ENCODE measurements around the gene FBXO5. TPM values are rescaled to one million over a fixed set of nuclear protein-coding genes. Genes with fewer than 3 reads are reported as not detected.
A peak's percentile ranks its signal among the peaks of the same experiment; 100 is the strongest.
"Not testable (repeated sequence)": the region's sequence is repeated elsewhere in the genome, so short reads cannot be mapped to it uniquely, and the experiment has no call there.

Gene FBXO5
- total RNA-seq, 1 donor from 2014 or later, result 2.1 TPM

DNA sequence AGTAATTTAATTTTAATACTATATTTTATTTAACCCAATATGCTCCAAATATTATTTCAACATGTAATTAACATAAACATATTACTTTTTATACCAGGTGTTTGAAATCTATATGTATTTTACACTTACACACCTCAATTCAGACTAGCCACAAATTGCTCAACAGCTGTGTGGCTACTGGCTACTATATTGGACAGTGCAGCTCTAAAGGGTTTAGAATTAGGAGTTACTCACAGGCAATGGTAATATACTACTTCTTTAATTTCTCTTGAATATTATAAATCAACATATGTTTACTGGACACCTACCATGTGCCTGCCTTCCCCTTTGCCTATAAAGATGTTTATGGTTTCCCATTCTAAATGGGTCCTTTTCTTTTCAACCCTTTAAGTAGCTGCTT lies 17.4 kb upstream of the FBXO5 start:
- no peak for DNase-seq (ENCODE audit: low spot score)
- intact Hi-C loops (cut with DNase I), result no loop called here

DNA sequence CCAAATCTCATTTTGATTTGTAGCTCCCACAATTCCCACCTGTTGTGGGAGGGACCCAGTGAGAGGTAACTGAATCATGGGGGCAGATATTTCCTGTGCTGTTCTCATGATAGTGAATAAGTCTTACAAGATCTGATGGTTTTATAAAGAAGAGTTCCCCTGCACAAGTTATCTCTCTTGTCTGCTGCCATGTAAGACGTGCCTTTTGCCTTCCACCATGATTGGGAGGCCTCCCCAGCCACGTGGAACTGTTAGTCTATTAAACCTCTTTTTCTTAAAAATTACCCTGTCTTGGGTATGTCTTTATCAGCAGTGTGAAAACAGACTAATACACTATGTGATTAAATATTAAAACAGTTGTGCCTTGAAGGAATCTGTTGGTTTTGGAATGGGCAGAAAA lies 16.7 kb upstream of the FBXO5 start:
- DNase-seq (ENCODE audit: low spot score); intact Hi-C loops (cut with DNase I): not testable (repeated sequence)

DNA sequence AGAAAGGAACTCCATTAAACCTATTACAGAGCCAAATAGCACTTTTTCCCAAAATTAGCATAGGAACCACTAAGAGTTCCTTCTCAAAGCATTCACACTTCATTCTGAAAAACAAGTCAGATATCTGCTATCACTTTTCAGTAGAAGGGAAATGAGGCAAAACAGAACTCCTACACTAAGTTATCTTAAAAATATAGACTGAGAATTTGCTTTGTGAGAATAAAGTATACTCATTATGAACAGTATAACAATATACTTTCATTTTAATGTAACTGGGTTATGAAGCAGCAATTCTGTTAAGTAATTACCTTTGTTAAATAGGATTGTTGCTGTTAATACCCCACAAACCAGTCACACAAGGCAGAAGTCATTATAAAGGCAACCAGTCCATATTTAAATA lies 11.0 kb upstream of the FBXO5 start:
- DNase-seq (ENCODE audit: low spot score), result no peak
- intact Hi-C loops (cut with DNase I), result no loop called here

DNA sequence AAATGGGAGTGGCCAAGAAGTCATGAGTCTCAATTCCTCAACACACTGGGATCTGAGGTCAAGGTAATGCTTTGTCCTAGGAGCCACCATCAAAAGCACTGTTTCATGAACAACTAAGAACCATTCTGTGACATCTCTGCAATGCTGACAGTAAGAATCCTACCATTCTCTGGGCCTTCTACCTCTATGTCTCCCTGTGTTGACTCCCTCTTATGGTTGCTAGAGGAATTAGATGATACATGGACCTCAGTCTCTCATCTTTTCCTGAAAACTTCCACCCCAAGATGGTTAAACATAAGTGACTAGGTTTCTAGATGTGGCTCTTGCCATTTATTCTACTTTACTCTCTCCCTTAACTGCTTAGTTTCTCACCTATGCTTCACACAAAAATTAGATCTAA lies 10.6 kb upstream of the FBXO5 start:
- DNase-seq (ENCODE audit: low spot score), result no peak
- intact Hi-C loops (cut with DNase I), result no loop called here

DNA sequence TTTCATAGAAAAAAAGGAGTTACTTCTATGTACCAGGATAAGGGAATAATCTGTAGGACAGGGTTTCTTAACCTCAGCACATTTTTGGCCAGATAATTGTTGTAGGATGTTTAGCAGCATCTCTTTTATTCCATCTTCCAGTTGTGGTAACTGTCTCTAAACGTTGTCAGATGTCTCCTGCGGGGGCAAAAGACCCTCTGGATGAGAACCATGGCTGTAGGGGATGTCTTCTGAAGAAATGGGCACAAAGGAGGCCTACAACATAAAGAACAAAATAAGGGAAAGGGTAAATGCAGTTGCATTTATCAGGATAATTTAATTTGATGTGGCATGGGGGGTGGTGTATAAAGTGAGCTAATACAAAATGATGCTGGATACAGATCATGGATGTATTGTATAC lies 4.1 kb upstream of the FBXO5 start:
- intact Hi-C loops (cut with DNase I), result no loop called here

DNA sequence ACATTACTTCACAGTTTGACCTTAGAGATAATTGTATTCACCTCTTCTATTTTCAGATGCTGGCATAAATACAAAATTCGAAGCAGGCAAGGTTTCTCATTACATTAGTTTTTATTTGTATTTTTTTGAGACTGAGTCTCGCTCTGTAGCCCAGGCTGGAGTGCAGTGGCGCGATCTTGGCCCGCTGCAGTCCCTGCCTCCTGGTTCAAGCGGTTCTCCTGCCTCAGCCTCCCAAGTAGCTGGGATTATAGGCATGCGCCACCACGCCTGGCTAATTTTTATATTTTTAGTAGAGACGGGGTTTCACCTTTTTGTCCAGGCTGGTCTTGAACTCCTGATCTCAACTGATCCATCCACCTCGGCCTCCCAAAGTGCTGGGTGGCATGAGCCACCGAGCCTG lies 2.5 kb upstream of the FBXO5 start:
- intact Hi-C loops (cut with DNase I); DNase-seq (ENCODE audit: low spot score): not testable (repeated sequence)

More for the DNA sequence above, 4.1 kb upstream of the FBXO5 start:
- no peak for DNase-seq (ENCODE audit: low spot score)

DNA sequence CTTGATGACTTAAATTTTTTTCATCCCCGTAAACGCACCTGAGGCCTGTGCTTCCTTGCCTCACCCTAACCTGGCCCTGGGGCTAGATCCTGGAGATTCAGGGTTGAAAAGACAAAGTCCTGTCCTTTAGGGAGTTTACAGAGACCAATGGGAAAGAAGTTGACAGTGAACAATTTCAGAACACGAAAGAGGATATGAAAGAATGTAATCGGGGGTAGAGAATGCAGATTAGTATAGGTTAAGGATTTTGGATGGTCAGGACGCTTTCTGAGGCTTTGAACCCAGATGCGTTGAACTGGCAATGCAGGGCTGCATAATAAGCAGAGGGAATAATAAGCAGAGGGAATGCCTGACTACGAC lies 1.7 kb upstream of the FBXO5 start:
- intact Hi-C loops (cut with DNase I), result no loop called here
- no peak for DNase-seq (ENCODE audit: low spot score)

DNA sequence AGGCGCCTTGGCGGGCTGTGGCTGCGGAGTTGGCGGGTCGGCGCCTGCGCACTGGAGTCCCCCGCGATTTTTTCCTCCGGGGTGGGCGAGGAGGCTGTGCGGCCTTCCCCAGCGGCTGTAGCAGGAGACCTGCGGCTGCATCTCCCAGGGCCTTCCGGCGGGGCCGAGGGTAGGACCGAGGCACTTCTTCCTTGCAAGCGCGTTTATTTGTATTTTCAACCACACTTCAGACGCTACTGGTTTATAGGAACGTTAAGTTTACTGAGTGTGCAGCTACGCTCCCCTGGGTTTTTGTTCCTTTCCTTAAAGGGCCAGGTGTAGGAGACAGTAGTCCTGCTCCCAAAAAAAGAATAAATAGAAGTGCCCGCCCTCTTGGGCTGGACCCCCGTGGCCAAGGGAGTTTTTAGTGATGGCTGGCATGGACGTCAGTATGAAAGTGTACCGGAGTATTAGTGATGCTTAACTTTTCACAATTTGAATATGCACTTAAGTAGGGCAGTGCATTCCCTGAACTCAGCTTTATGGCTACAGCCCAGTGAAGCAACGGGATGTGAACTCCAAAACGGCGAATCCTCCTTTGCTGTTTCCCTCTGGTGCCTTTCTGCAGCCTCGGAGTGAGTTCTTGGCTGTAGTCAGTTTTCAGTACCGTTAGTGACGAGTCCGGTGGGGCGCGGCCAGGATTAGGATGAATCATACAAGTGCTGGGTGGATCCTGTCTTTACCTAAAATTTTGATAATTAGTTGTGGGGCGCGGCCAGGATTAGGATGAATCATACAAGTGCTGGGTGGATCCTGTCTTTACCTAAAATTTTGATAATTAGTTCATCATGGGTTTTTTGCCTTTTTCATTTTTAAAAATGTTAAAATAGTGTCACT lies 1.0 kb upstream of the FBXO5 start:
- DNase-seq (ENCODE audit: low spot score), result peak; percentile 88
- intact Hi-C loops (cut with DNase I), result loop anchor here (2.0 kb wide), 1 partner anchor 19 kb away; the partner anchor contains the start of gene MTRF1L

DNA sequence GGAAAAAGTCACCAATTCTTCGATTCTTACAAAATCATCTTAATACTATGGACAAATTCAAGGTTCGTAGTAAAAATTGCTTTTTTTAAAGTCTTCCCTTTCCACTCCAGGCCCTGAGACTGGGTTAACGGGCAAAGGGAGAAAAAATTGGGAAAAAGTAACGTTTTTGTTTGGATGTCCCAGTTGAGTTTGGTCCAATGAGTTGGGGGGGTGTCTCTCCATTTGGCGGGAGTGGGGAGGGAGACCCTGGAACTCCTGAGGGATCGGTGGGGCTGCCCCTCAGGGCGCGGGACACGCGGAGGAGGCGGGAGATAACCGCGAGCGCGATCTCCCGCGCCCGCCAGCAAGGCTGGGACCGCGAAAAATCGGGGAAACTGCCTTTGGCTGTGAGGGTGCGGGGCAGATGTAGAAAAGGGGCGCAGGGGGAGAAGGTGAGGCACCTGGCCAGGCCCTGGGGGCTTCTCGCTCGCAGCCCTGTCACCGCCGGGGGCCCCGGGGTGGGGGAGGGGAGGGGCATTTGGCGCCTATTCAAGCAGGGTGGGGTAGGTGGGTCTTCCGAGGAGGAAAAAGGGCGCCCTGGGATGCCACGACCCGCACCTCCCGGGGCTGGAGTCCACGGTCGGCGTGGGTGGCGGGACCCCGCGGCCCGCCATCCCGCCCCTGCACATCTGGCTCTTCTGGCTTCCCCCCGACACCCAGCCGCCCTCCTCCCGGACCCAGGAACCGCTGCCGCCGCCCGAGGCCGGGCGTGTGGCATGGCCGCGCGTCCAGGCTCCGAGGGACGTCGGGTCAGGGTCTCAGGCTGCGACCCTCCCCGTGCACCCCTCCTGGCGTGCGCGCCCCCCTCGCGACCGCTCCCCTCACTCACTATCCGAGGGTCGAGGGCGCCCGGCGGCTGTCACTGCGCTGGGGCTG lies 595 bp downstream of the FBXO5 start:
- DNase-seq (ENCODE audit: low spot score), result no peak
- intact Hi-C loops (cut with DNase I), result loop anchor here (2.0 kb wide), 1 partner anchor 21 kb away; the partner anchor contains the start of gene MTRF1L

DNA sequence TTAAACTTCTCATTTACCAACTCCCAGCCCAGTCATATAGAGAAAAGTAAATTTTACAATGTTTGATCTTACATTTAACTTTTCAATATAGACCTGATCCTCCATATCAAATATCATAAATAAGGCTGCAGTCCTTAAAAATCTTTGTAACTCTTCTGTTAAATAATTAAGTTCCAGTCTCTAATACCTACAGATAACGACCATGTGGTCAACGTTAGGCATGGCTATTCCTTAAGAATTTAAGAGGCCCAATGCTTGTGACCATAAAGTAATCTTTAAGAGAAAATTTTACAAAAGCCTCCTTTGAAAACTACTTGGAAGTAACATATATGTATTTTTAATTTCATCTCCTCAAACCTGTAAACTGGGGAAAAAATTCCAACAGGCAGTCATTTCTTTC lies 1.6 kb downstream of the FBXO5 start:
- intact Hi-C loops (cut with DNase I), result no loop called here
- no peak for DNase-seq (ENCODE audit: low spot score)

DNA sequence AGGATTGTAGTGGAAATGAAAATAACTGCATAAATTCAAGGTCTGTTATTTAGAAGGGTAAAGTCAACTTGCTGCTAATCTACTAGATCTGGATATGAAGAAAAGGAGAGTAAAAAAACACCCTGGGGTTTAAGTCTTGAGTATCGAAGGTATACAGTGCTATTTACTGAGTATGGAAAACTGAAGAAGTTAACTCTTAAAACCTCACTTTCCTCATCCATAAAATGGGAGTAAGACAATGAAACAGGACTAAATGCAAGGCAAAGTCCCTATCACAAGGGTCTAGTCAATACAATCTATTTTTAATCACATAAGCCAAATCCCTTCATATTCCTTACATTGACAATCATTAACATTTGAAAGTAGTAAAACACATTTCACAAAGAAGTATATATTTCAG lies 2.2 kb downstream of the FBXO5 start:
- DNase-seq (ENCODE audit: low spot score), result no peak
- intact Hi-C loops (cut with DNase I), result no loop called here

DNA sequence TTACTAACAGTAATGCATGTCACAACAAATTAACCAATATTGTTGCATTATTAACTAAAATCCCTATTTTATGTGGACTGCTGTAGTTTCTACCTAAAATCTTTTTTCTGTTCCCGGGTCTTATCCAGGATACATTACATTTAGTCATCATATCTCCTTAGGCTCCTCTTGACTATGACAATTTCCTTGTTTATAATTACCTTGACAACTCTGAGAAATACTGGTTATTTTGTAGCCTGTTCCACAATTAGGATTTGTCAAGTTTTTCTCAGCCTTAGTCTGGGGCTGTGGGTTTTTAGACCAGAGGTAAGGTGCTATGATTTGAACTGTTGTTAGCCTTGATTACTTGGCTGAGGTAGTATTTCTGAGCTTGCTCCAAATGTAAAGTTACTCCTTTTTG lies 3.7 kb downstream of the FBXO5 start:
- no peak for DNase-seq (ENCODE audit: low spot score)
- intact Hi-C loops (cut with DNase I), result no loop called here

DNA sequence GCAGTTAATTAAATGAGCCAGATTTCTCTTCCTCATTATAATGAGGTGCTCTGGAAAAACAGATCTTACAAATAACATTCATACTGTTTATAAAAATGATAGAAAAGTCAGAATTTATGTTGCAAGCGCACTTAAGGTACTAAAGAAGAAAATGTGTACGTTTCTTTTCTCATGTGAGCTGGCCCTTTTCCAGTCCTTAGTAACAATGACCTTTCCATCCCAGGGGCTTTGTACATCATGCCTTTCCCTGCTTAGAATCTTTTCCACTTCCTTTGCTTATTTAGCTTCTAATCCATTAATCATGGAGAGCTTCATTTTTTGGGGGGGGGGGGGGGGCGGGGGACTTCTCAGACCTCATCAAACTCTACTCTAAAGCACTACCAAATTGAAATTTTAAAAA lies 4.8 kb downstream of the FBXO5 start:
- no peak for DNase-seq (ENCODE audit: low spot score)
- intact Hi-C loops (cut with DNase I), result no loop called here

DNA sequence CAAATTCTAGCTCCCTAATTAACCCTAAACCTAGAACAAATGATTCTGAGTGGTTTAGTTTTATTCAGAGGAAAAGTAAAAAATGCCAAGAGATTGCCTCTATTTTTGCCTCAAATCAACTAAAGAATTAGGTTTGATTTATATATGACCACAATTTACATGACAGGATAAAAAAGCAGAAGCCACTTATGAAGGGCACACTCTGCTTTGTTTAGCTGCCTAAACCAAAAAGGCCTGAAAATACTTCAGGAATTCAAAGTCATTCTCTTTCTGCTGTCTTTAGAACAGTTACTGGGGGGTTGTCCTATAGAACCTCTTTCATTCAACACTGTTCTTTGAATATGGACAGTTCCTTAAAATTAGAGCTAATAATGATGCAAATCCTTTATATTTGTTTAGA lies 5.3 kb downstream of the FBXO5 start:
- intact Hi-C loops (cut with DNase I), result no loop called here
- DNase-seq (ENCODE audit: low spot score), result no peak

DNA sequence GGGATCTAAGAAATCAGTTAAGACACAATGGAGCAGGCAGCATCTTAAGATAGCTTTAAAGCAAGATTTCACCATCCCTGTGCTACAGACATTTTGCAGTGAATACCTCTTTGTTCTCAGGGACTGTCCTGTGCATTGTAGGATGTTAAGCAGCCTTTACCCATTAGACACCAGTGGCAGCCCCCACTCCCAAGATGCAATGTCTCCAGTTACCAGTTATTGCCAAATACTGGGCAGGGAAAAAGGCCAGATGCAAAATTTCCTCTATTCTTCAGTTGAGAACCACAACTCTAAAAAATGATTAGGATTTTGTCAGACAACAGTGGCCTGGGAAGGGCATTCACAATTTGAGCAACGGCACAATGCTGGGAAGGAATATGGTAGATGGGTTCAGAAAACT lies 6.1 kb downstream of the FBXO5 start:
- intact Hi-C loops (cut with DNase I), result no loop called here
- no peak for DNase-seq (ENCODE audit: low spot score)

DNA sequence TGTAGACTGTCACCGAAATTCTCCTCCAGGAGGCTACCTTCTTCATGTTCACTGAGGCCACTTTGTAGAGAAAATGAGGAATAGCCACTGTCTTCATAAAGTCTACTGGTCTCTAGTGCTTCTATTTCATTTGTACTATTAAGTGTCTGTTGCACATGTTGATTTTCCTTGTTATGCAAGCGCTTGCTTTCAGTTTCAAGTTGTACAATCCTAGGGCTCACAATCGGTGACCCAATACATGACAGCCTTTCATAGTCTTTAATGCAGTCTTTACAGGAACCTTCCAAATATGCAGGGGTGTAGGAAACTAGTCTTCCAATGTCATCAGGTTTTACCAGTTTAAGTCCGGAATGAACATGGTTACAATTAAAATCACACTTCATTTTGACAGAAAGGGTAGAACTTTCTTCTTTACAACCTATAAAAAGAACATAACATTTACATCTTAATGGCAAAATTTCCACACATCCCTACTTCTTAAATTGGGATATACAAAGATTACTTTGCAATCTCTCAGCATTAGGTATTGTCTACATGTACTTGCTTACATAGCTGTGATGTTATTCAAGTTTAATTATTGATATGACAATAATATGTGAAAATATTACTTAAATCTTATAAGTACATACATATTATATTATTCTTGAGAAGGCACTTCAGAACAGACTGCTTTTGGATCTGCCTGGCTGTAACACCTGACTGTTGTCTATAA lies 7.5 kb downstream of the FBXO5 start:
- DNase-seq (ENCODE audit: low spot score), result no peak
- intact Hi-C loops (cut with DNase I), result no loop called here

DNA sequence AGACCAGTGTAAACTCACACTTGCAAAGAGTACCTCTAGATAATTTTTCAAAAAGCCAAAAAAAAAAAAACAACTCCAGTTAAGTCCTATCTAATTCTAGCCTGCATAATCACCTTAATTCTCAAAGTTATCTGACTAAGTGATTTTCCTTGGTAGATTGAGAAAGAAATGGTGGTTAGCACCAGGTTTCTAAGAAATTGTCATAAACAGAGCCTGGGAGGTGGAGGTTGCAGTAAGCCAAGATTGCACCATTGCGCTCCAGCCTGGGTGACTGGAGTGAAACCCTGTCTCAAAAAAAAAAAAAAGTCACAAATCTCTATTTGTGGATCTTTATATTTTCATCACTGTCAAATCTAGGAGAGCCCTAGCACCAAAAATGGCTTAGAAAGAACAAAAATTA lies 8.9 kb downstream of the FBXO5 start:
- no peak for DNase-seq (ENCODE audit: low spot score)
- intact Hi-C loops (cut with DNase I), result no loop called here

DNA sequence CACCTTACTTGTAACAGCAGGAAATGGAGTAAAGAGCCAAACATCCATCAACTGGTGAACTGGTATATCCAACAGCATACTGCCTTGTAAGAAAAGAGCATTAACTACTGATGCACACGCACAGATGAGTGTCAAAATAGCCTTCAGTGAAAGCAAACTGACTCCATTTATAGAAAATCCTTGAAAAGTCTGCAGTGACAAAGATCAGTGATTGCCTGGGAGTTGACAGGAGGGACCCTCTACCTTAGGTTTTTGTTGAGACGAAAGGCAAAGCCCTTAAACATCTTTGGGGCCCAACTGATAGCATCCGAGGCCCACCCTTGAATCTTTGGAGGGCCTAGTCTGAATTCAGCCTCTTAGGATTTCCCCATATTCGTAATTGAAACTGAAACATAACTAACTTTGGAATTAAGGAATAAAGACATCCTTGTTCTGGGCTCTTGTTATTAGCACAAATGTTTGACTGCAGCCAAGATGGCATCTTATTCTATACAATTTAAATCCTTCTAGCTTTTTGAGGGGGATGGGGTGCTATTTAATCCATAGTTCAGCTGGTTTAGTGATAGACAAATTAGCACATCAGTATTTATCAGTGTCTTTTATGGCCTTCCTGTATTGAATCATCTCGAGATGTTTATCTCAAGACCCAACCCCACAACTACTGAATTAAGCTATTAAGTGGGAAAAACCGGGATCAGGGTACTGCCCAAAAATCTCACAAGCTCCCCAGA lies 13.0 kb downstream of the FBXO5 start:
- no peak for DNase-seq (ENCODE audit: low spot score)
- intact Hi-C loops (cut with DNase I), result no loop called here

DNA sequence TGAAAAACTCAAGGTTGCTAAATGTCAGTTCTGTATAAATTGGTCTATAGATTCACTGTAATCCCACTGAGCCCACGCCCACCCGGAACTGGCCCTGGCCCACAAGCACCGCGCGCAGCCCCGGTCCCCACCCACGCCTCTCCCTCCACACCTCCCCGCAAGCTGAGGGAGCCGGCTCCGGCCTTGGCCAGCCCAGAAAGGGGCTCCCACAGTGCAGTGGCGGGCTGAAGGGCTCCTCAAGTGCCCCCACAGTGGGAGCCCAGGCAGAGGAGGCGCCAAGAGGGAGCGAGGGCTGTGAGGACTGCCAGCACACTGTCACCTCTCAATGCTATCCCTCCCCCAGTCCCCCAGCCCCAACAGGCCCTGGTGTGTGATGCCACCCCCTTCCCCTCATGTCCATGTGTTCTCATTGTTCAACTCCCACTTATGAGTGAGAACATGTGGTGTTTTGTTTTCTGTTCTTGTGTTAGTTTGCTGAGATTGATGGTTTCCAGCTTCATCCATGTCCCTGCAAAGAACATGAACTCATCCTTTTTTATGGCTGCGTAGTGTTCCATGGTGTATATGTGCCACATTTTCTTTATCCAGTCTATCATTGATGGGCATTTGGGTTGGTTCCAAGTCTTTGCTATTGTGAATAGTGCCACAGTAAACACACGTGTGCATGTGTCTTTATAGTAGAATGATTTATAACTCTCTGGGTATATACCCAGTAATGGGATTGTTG lies 16.5 kb downstream of the FBXO5 start:
- DNase-seq (ENCODE audit: low spot score); intact Hi-C loops (cut with DNase I): not testable (repeated sequence)
